ENCODE results near the gene STARD13. TPM values are rescaled to one million over a fixed set of nuclear protein-coding genes. Genes with fewer than 3 reads are reported as not detected.

The STARD13 gene
- total RNA-seq, 1 experiment from 2014 or later = 1.2 TPM

- H3K27ac ChIP-seq (ENCODE audit: low read length) = no peak overlapping the region; the same call in 1 of the 2 replicates
- H3K9me2 ChIP-seq (replicated peaks; ENCODE audit: insufficient read depth, low read length) = no peaks in the 10 kb centered on the region
- H3K4me2 ChIP-seq (ENCODE audit: low read depth, low read length, poor library complexity, severe bottlenecking) = peak overlapping the region; percentile 72
- H3K9ac ChIP-seq (ENCODE audit: low read length) = no peak overlapping the region; the same call in 1 of the 2 replicates
- peak; percentile 83 for DNase-seq
- no peaks in the 10 kb centered on the region for H3K36me3 ChIP-seq (ENCODE audit: insufficient read depth, low read length)
- H3K27me3 ChIP-seq (ENCODE audit: low read length) = no peaks in the 10 kb centered on the region
- no peaks in the 10 kb centered on the region for H4K20me1 ChIP-seq (ENCODE audit: insufficient read depth, low read depth, low read length)
- H3K4me1 ChIP-seq (ENCODE audit: low read length) = peaks cover 31% of the 10 kb centered on the region
- no peaks in the 10 kb centered on the region for H3K9me3 ChIP-seq (ENCODE audit: low read length)
- no peaks in the 10 kb centered on the region for H3K79me2 ChIP-seq (ENCODE audit: low read length)
- H3K4me3 ChIP-seq (ENCODE audit: low read length) = peak overlapping the region; percentile 47; the same call in 1 of the 2 replicates
- peak overlapping the region; percentile 79 for H2AFZ ChIP-seq (ENCODE audit: low read length)
Observed at GRCh38 chr13:33109801-33110200, 175.8 kb downstream of the STARD13 start.

GRCh38 chr13:33109271-33109697, 176.3 kb downstream of the STARD13 start:
- peaks cover 31% of the 10 kb centered on the region for H3K4me1 ChIP-seq (ENCODE audit: low read length)
- no peaks in the 10 kb centered on the region for H3K9me3 ChIP-seq (ENCODE audit: low read length)
- no peaks in the 10 kb centered on the region for H3K36me3 ChIP-seq (ENCODE audit: insufficient read depth, low read length)
- H3K4me3 ChIP-seq (ENCODE audit: low read length) = peak overlapping the region; percentile 19; the same call in 1 of the 2 replicates
- H3K9ac ChIP-seq (ENCODE audit: low read length) = no peak overlapping the region; the same call in 1 of the 2 replicates
- no peaks in the 10 kb centered on the region for H3K27me3 ChIP-seq (ENCODE audit: low read length)
- H2AFZ ChIP-seq (ENCODE audit: low read length) = peak overlapping the region; percentile 79
- no peak for DNase-seq
- H3K27ac ChIP-seq (ENCODE audit: low read length) = no peak overlapping the region
- peak overlapping the region; percentile 72 for H3K4me2 ChIP-seq (ENCODE audit: low read depth, low read length, poor library complexity, severe bottlenecking)
- no peaks in the 10 kb centered on the region for H4K20me1 ChIP-seq (ENCODE audit: insufficient read depth, low read depth, low read length)
- H3K9me2 ChIP-seq (replicated peaks; ENCODE audit: insufficient read depth, low read length) = no peaks in the 10 kb centered on the region
- no peaks in the 10 kb centered on the region for H3K79me2 ChIP-seq (ENCODE audit: low read length)

GRCh38 chr13:33108620-33109019, 176.9 kb downstream of the STARD13 start:
- Histone ChIP-seq H3K79me2 (ENCODE audit: low read length) (no peaks in the 10 kb centered on the region), H4K20me1 (ENCODE audit: insufficient read depth, low read depth, low read length) (no peaks in the 10 kb centered on the region), H3K9me2 (replicated peaks; ENCODE audit: insufficient read depth, low read length) (no peaks in the 10 kb centered on the region), H3K4me2 (ENCODE audit: low read depth, low read length, poor library complexity, severe bottlenecking) (no peak overlapping the region), H3K27me3 (ENCODE audit: low read length) (no peaks in the 10 kb centered on the region), H2AFZ (ENCODE audit: low read length) (no peak overlapping the region), H3K27ac (ENCODE audit: low read length) (no peak overlapping the region), H3K4me1 (ENCODE audit: low read length) (peaks cover 31% of the 10 kb centered on the region), H3K36me3 (ENCODE audit: insufficient read depth, low read length) (no peaks in the 10 kb centered on the region), H3K9me3 (ENCODE audit: low read length) (no peaks in the 10 kb centered on the region), H3K9ac (ENCODE audit: low read length) (no peak overlapping the region), H3K4me3 (ENCODE audit: low read length) (no peak overlapping the region)
- no peak for DNase-seq

GRCh38 chr13:33107361-33107760, 178.2 kb downstream of the STARD13 start:
- DNase-seq = no peak
- Histone ChIP-seq H4K20me1 (ENCODE audit: insufficient read depth, low read depth, low read length) (no peaks in the 10 kb centered on the region), H3K36me3 (ENCODE audit: insufficient read depth, low read length) (no peaks in the 10 kb centered on the region), H3K9ac (ENCODE audit: low read length) (no peak overlapping the region), H3K27me3 (ENCODE audit: low read length) (no peaks in the 10 kb centered on the region), H3K4me1 (ENCODE audit: low read length) (peaks cover 31% of the 10 kb centered on the region), H3K79me2 (ENCODE audit: low read length) (no peaks in the 10 kb centered on the region), H3K9me2 (replicated peaks; ENCODE audit: insufficient read depth, low read length) (no peaks in the 10 kb centered on the region), H3K27ac (ENCODE audit: low read length) (no peak overlapping the region), H3K9me3 (ENCODE audit: low read length) (no peaks in the 10 kb centered on the region), H3K4me2 (ENCODE audit: low read depth, low read length, poor library complexity, severe bottlenecking) (no peak overlapping the region), H2AFZ (ENCODE audit: low read length) (no peak overlapping the region), H3K4me3 (ENCODE audit: low read length) (no peak overlapping the region)

- no peak for DNase-seq
- Histone ChIP-seq H3K79me2 (ENCODE audit: low read length) (no peaks in the 10 kb centered on the region), H2AFZ (ENCODE audit: low read length) (no peak overlapping the region), H3K27me3 (ENCODE audit: low read length) (no peaks in the 10 kb centered on the region), H4K20me1 (ENCODE audit: insufficient read depth, low read depth, low read length) (no peaks in the 10 kb centered on the region), H3K27ac (ENCODE audit: low read length) (no peak overlapping the region), H3K4me3 (ENCODE audit: low read length) (no peak overlapping the region), H3K9me2 (replicated peaks; ENCODE audit: insufficient read depth, low read length) (no peaks in the 10 kb centered on the region), H3K4me2 (ENCODE audit: low read depth, low read length, poor library complexity, severe bottlenecking) (no peak overlapping the region), H3K4me1 (ENCODE audit: low read length) (peaks cover 29% of the 10 kb centered on the region), H3K9me3 (ENCODE audit: low read length) (no peaks in the 10 kb centered on the region), H3K9ac (ENCODE audit: low read length) (no peak overlapping the region), H3K36me3 (ENCODE audit: insufficient read depth, low read length) (no peaks in the 10 kb centered on the region)
Observed at GRCh38 chr13:33106656-33107360, 178.7 kb downstream of the STARD13 start.

GRCh38 chr13:33105387-33106005, 180.1 kb downstream of the STARD13 start:
- no peak overlapping the region for H2AFZ ChIP-seq (ENCODE audit: low read length)
- no peaks in the 10 kb centered on the region for H3K9me2 ChIP-seq (replicated peaks; ENCODE audit: insufficient read depth, low read length)
- no peaks in the 10 kb centered on the region for H4K20me1 ChIP-seq (ENCODE audit: insufficient read depth, low read depth, low read length)
- H3K4me2 ChIP-seq (ENCODE audit: low read depth, low read length, poor library complexity, severe bottlenecking) = no peak overlapping the region
- H3K9ac ChIP-seq (ENCODE audit: low read length) = no peak overlapping the region
- no peaks in the 10 kb centered on the region for H3K27me3 ChIP-seq (ENCODE audit: low read length)
- H3K36me3 ChIP-seq (ENCODE audit: insufficient read depth, low read length) = no peaks in the 10 kb centered on the region
- H3K27ac ChIP-seq (ENCODE audit: low read length) = no peak overlapping the region
- no peak overlapping the region for H3K4me3 ChIP-seq (ENCODE audit: low read length)
- peaks cover 16% of the 10 kb centered on the region for H3K4me1 ChIP-seq (ENCODE audit: low read length)
- DNase-seq = no peak
- no peaks in the 10 kb centered on the region for H3K79me2 ChIP-seq (ENCODE audit: low read length)
- no peaks in the 10 kb centered on the region for H3K9me3 ChIP-seq (ENCODE audit: low read length)

- Histone ChIP-seq H3K36me3 (ENCODE audit: insufficient read depth, low read length) (no peaks in the 10 kb centered on the region), H4K20me1 (ENCODE audit: insufficient read depth, low read depth, low read length) (no peaks in the 10 kb centered on the region), H3K9me2 (replicated peaks; ENCODE audit: insufficient read depth, low read length) (no peaks in the 10 kb centered on the region), H3K9me3 (ENCODE audit: low read length) (no peaks in the 10 kb centered on the region), H3K27ac (ENCODE audit: low read length) (no peak overlapping the region), H3K4me1 (ENCODE audit: low read length) (no peaks in the 10 kb centered on the region), H3K4me3 (ENCODE audit: low read length) (no peak overlapping the region), H3K27me3 (ENCODE audit: low read length) (no peaks in the 10 kb centered on the region), H3K4me2 (ENCODE audit: low read depth, low read length, poor library complexity, severe bottlenecking) (no peak overlapping the region), H2AFZ (ENCODE audit: low read length) (no peak overlapping the region), H3K9ac (ENCODE audit: low read length) (no peak overlapping the region), H3K79me2 (ENCODE audit: low read length) (no peaks in the 10 kb centered on the region)
- no peak for DNase-seq
Observed at GRCh38 chr13:33103457-33103856, 182.1 kb downstream of the STARD13 start.

- H3K4me1 ChIP-seq (ENCODE audit: low read length) = no peaks in the 10 kb centered on the region
- H3K4me3 ChIP-seq (ENCODE audit: low read length) = no peak overlapping the region
- H3K27me3 ChIP-seq (ENCODE audit: low read length) = no peaks in the 10 kb centered on the region
- H2AFZ ChIP-seq (ENCODE audit: low read length) = no peak overlapping the region
- no peaks in the 10 kb centered on the region for H4K20me1 ChIP-seq (ENCODE audit: insufficient read depth, low read depth, low read length)
- H3K9me3 ChIP-seq (ENCODE audit: low read length) = no peaks in the 10 kb centered on the region
- no peaks in the 10 kb centered on the region for H3K79me2 ChIP-seq (ENCODE audit: low read length)
- no peak overlapping the region for H3K9ac ChIP-seq (ENCODE audit: low read length)
- DNase-seq = no peak
- H3K9me2 ChIP-seq (replicated peaks; ENCODE audit: insufficient read depth, low read length) = no peaks in the 10 kb centered on the region
- H3K36me3 ChIP-seq (ENCODE audit: insufficient read depth, low read length) = no peaks in the 10 kb centered on the region
- H3K27ac ChIP-seq (ENCODE audit: low read length) = no peak overlapping the region
- H3K4me2 ChIP-seq (ENCODE audit: low read depth, low read length, poor library complexity, severe bottlenecking) = no peak overlapping the region
Observed at GRCh38 chr13:33101835-33102234, 183.7 kb downstream of the STARD13 start.
